Upper lobe of left lung (tissue), 4 donors: Measurements from ENCODE around the gene SYNPO.

Experiments used
- CTCF ChIP-seq, 6 experiments: fragments of 450-650 bp in 4 of 6; fragments of 200-600 bp in 2 of 6; sonication (generic) in 2 of 6; IDR thresholded peaks; one replicate each; pipeline ENCODE4 v1.5.1; 2016 to 2019; ENCODE audit warnings: antibody characterized with exemption in 6 of 6
- POLR2A ChIP-seq, 4 donors: fragments of 450-650 bp; IDR thresholded peaks; one replicate each; pipeline ENCODE4 v1.5.1; 2016 to 2017; ENCODE audit warnings: antibody characterized with exemption in 4 of 4, mild to moderate bottlenecking in 2 of 4

- no peak for TF ChIP-seq CTCF (IDR thresholded peaks at IDR 0.05)
- no peak for TF ChIP-seq POLR2A (IDR thresholded peaks at IDR 0.05)
These were observed 33.4 kb upstream of the SYNPO start for GRCh38 chr5:150607105-150607504.
